ENCODE measurements around the gene SYCP3.
"Not testable (repeated sequence)": the region's sequence is repeated elsewhere in the genome, so short reads cannot be mapped to it uniquely, and the experiment has no call there.

SYCP3 gene

DNA sequence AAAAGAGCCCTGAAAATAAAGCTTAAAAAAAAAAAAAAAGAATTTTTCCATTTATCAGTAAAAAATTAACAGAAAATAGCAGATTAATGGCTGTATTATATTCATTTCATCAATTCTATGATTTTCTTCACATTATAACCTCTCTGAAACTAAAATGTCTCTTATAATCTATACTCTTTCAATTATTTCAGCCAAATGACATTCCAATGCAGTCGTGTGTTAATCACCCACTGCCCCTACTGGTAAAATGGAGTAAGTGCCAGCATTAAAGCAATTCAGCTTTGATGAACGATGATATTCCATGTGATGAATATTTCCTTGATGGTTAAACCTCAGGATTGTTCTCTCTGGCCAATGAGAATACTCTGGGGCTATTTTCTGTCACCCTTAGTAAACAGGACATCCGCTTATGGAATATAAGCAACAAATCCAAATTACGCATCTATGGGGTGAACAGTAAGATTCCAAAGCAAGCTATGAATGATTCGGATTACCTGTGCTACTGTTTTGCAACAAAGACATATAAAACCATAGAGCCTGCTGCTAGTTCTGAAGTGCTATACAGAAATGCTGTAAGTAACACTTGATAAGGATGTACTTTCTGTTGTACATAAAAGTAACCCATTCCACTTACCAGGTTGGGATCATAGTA is 20.3 kb upstream of the SYCP3 start:
- DNase-seq: no peak

DNA sequence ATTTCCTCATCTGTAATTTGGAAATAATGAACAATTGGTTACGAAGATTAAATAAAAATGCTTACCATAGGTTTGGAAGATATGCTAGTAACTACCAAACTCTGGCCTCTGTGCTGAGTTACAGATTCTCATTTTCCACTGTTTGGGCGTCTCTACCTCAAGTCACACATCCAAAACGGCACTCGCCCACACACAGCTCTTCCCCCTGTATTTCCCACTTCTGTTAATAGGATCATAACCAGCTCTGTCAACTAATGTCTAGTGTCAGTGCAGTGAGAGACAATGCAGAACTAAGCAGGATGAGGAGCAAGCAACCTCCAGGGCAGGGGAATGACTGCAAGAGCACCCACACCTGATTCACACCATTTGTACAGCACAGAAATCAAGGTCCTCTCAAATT is 10.9 kb upstream of the SYCP3 start:
- DNase-seq: no peak

- DNase-seq: no peak
Measured at GRCh38 chr12:101749657-101750056, 10.4 kb upstream of the SYCP3 start.

GRCh38 chr12:101748907-101749306 is 9.6 kb upstream of the SYCP3 start:
- no peak for DNase-seq

GRCh38 chr12:101747697-101748096 is 8.4 kb upstream of the SYCP3 start:
- no peak for DNase-seq

DNA sequence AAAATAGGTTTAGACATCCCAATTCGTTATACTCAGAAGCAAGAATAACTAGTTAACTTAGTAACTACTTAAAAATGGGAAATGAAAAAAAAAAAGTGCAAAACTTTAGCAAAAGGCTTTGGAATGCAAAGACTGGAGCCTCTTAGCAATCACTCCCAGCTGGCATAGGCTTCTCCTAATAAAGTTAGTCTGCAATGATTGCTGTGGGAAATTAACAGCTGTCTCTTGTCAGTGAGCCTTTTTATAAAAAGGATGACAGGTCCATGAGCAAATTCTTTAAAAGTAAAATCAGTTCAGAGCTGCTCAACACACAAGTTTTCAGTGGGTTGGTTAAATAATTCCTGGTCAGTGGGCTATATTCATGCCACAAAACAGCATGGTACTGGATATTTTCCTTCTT is 7.4 kb upstream of the SYCP3 start:
- DNase-seq: no peak

DNA sequence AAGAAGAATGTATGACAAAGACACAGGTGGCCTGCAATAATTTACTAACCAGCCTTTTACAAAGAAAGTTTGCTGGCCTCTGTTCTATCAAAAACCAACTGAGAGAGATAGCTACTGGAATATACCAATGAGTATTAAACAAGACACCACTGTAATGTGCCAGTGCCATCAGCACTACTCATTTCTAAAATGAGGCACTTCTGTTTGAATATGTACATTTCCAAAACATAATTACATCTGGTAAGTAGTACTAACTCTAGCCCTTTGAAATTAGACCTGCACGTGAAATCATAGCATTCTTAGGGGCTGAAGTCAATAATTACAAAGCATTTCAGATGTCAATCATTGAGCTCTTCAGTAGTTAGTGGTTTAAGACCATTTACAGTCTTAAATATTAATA is 6.9 kb upstream of the SYCP3 start:
- no peak for DNase-seq

DNA sequence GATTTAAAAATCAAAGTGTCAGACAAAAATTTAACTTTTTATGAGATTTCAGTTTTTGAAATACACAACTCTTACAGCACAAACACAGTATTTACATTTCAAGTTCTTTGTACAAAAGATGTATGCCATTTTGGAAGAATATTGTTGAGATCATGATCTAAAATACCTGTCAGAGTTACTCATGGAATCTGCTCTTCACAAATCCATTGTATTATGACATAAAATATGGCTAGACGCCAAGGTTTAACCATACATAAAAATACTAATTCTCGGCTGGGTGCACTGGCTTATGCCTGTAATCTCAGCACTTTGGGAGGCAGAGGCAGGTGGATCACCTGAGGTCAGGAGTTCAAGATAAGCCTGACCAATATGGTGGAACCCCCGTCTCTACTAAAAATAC is 6.2 kb upstream of the SYCP3 start:
- DNase-seq: no peak

DNA sequence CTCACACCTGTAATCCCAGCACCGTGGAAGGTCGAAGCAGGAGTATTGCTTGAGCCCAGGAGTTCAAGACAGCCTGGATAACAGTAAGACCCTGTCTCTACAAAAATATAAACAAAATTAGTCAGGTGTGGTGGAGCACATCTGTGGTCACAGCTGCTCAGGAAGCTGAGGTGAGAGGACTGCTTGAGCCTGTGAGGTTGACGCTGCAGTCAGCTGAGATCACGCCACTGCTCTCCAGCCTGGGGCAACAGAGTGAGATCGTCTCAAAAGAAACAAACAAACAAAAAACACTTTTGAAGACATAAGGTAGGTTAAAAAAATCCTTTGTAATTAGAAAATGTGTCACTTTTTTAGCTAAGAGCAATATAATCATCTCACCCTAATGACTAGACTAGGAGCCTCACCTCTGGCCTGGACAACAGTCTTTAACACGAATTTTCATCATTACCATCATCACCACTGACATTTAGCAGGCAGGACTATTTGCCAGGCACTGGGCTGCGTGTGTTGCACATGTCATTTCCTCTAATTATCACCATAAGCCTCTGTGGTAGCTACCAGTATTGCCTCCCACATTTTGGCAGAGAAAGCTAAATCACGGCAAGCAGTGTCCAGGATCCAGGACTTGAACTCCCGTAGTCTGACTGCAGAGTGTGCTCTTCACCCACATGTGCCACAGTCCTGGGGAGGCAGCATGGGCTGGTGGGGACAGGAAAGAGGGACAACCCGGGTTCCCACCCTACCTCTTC is 4.6 kb upstream of the SYCP3 start:
- no peak for DNase-seq

DNA sequence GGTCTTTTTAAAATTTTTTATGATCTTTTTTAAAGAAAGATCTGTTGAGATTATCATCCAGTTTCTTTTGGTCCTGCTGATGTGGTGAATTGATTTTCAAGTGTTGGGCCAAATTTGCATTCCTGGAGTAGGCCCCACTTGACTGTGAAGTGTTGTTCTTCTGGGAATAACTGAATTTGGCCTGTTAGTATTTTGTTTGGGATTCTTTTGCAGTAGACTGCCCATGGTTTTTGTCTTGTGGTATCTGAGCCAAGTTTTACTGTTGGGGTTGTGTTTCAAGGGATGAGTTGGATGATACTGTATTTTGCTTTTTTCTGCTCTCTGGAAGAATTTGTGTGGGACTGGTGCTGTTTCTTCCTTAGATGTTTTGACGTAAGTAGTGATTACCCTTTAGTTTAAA is 4.0 kb upstream of the SYCP3 start:
- no peak for DNase-seq

DNA sequence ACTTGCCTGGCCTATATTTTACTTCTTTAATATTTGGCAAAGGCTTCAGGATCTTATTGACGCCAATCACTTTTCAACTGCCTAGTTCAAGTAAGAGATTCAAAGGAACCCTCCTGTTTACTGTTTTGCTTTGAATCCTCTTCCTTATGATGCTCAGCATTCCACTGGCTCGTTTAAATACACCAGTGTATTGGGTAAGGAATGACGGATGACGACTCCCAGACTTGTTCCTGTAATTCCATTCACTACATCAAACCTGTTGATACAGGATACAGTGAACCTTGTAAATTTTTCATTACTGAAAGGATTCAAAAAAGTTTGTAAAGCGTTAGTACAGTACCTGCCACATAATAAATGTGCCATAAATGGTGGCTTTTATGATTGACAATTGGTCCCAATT is 1.7 kb upstream of the SYCP3 start:
- DNase-seq: no peak

- no peak for DNase-seq
Measured at GRCh38 chr12:101740566-101740965, 1.3 kb upstream of the SYCP3 start.

- DNase-seq: no peak
Measured at GRCh38 chr12:101737476-101737875, 1.8 kb downstream of the SYCP3 start.

DNA sequence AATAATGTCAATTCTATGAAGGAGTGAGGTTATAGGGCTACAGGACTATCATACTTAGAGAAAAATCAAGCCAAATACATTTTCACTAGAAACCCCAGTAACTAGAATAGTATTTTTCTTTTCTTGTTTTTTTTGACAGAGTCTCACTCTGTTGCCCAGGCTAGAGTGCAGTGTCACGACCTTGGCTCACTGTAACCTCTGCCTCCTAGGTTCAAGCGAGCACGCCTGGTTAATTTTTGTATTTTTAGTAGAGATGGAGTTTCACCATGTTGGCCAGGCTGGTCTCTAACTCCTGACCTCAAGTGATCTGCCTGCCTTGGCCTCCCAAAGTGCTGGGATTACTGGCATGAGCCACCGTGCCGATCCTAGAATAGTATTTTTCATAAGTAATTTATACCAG is 4.8 kb downstream of the SYCP3 start:
- DNase-seq: not testable (repeated sequence)

- no peak for DNase-seq
Measured at GRCh38 chr12:101733166-101733565, 6.1 kb downstream of the SYCP3 start.

DNA sequence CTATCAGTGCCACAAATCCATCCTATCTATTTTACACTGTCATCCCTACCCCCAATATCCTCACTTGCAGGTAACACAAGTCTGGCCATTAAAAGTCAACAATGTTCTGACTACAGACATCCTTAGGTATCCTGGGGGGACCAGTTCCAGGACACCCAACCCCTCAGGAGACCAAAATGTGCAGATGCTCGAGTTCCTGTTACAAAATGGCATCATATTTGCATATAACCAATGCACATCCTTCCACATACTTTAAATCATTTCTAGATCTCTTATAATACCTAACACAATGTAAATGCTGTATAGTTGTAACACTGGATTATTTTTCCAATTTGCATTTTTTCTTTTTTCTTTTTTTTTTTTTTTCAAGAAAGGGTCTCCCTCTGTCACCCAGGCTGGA is 6.9 kb downstream of the SYCP3 start:
- no peak for DNase-seq

GRCh38 chr12:101729842-101730241 is 9.4 kb downstream of the SYCP3 start:
- DNase-seq: no peak

- DNase-seq: no peak
Measured at GRCh38 chr12:101727098-101727497, 12.2 kb downstream of the SYCP3 start.

DNA sequence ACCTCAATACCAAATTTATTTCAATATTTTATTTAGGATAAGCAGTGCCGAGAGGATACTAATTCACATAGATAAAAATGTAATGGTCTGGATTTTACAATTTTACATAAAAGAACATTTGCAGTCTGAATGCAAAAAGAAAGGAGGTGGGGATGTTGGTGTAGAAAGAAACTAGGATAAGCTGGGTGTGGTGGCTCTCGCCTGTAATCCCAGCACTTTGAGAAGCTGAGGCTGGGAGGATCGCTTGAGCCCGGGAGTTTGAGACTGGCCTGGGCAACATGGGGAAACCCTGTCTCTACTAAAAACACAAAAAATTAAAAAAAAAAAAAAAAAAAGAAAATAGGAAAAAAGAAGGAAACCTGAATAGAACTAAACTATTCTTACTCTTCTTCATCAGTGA is 16.9 kb downstream of the SYCP3 start:
- no peak for DNase-seq

- DNase-seq: no peak
Measured at GRCh38 chr12:101720118-101720517, 19.1 kb downstream of the SYCP3 start.

GRCh38 chr12:101719566-101719965 is 19.7 kb downstream of the SYCP3 start:
- DNase-seq: no peak

- no peak for DNase-seq
Measured at GRCh38 chr12:101714877-101715444, 24.3 kb downstream of the SYCP3 start.

- no peak for DNase-seq
Measured at GRCh38 chr12:101713930-101714329, 25.3 kb downstream of the SYCP3 start.

GRCh38 chr12:101713059-101713682 is 26.1 kb downstream of the SYCP3 start:
- no peak for DNase-seq
